ENCODE data around the gene CNBP.

The CNBP gene

DNA sequence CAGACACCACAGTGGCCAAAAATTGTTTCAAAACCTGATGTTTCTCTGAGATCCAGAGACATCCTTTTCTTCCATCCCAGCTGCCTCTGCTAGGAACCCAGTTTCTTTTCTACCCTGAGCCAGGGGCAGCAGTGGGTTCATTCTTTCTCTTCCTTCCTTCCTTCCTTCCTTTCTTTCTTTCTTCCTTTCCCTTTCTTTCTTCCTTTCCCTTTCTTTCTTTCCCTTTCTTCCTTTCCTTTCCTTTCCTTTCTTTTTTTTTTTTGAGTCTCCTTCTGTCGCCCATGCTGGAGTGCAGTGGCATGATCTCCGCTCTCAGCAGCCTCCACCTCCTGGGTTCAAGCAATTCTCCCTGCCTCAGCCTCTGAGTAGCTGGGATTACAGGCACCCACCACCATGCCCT is 35.0 kb upstream of the CNBP start:
- Histone ChIP-seq H3K9me2 (replicated peaks; ENCODE audit: low read depth, low read length) (no peaks in the 10 kb centered on the region), H3K27me3 (ENCODE audit: insufficient read depth, low read length, poor library complexity, severe bottlenecking) (no peaks in the 10 kb centered on the region), H3K9ac (ENCODE audit: low read depth, low read length, poor library complexity, severe bottlenecking) (no peak overlapping the region), H3K36me3 (ENCODE audit: insufficient read depth, low read length) (no peaks in the 10 kb centered on the region), H3F3A (ENCODE audit: low read depth) (no peaks in the 10 kb centered on the region; the same call in 1 of the 2 replicates), H3K4me2 (ENCODE audit: low read depth, low read length, poor library complexity, severe bottlenecking) (no peak overlapping the region), H3K4me1 (ENCODE audit: insufficient read depth, low read length, poor library complexity, severe bottlenecking) (no peaks in the 10 kb centered on the region), H3K79me2 (ENCODE audit: insufficient read depth, low read length) (no peaks in the 10 kb centered on the region), H2AFZ (ENCODE audit: low read length) (no peak overlapping the region), H3K9me3 (ENCODE audit: insufficient read depth, low read depth, low read length) (no peaks in the 10 kb centered on the region), H4K20me1 (ENCODE audit: insufficient read depth, low read length, poor library complexity, severe bottlenecking) (no peaks in the 10 kb centered on the region), H3K4me3 (ENCODE audit: low read length, poor library complexity, severe bottlenecking) (no peak overlapping the region)
- TF ChIP-seq, protein P1, sequence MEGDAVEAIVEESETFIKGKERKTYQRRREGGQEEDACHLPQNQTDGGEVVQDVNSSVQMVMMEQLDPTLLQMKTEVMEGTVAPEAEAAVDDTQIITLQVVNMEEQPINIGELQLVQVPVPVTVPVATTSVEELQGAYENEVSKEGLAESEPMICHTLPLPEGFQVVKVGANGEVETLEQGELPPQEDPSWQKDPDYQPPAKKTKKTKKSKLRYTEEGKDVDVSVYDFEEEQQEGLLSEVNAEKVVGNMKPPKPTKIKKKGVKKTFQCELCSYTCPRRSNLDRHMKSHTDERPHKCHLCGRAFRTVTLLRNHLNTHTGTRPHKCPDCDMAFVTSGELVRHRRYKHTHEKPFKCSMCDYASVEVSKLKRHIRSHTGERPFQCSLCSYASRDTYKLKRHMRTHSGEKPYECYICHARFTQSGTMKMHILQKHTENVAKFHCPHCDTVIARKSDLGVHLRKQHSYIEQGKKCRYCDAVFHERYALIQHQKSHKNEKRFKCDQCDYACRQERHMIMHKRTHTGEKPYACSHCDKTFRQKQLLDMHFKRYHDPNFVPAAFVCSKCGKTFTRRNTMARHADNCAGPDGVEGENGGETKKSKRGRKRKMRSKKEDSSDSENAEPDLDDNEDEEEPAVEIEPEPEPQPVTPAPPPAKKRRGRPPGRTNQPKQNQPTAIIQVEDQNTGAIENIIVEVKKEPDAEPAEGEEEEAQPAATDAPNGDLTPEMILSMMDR (conservative IDR thresholded peaks at IDR 0.05; ENCODE audit: low read length): no peak
- no peak for TF ChIP-seq EZH2phosphoT487 (IDR thresholded peaks at IDR 0.05; ENCODE audit: borderline replicate concordance)

- H3K4me3 ChIP-seq (ENCODE audit: low read length, poor library complexity, severe bottlenecking): no peak overlapping the region
- H3K9me3 ChIP-seq (ENCODE audit: insufficient read depth, low read depth, low read length): no peaks in the 10 kb centered on the region
- H3K36me3 ChIP-seq (ENCODE audit: insufficient read depth, low read length): no peaks in the 10 kb centered on the region
- H3K4me1 ChIP-seq (ENCODE audit: insufficient read depth, low read length, poor library complexity, severe bottlenecking): no peaks in the 10 kb centered on the region
- no peaks in the 10 kb centered on the region for H3K79me2 ChIP-seq (ENCODE audit: insufficient read depth, low read length)
- no peak overlapping the region for H3K4me2 ChIP-seq (ENCODE audit: low read depth, low read length, poor library complexity, severe bottlenecking)
- H4K20me1 ChIP-seq (ENCODE audit: insufficient read depth, low read length, poor library complexity, severe bottlenecking): no peaks in the 10 kb centered on the region
- H3K27me3 ChIP-seq (ENCODE audit: insufficient read depth, low read length, poor library complexity, severe bottlenecking): no peaks in the 10 kb centered on the region
- H2AFZ ChIP-seq (ENCODE audit: low read length): no peak overlapping the region
- H3K9me2 ChIP-seq (replicated peaks; ENCODE audit: low read depth, low read length): no peaks in the 10 kb centered on the region
- H3K9ac ChIP-seq (ENCODE audit: low read depth, low read length, poor library complexity, severe bottlenecking): no peak overlapping the region
- TF ChIP-seq EZH2phosphoT487 (IDR thresholded peaks at IDR 0.05; ENCODE audit: borderline replicate concordance): no peak
- TF ChIP-seq, protein P1 (conservative IDR thresholded peaks at IDR 0.05; ENCODE audit: low read length): no peak
- H3F3A ChIP-seq (ENCODE audit: low read depth): no peaks in the 10 kb centered on the region
Measured at GRCh38 chr3:129213238-129213637, 29.5 kb upstream of the CNBP start.

GRCh38 chr3:129211772-129212171 is 28.1 kb upstream of the CNBP start:
- Histone ChIP-seq H3K9me2 (replicated peaks; ENCODE audit: low read depth, low read length) (no peaks in the 10 kb centered on the region), H3K79me2 (ENCODE audit: insufficient read depth, low read length) (no peaks in the 10 kb centered on the region), H3K4me3 (ENCODE audit: low read length, poor library complexity, severe bottlenecking) (no peak overlapping the region), H4K20me1 (ENCODE audit: insufficient read depth, low read length, poor library complexity, severe bottlenecking) (no peaks in the 10 kb centered on the region), H3K9ac (ENCODE audit: low read depth, low read length, poor library complexity, severe bottlenecking) (no peak overlapping the region), H3K27me3 (ENCODE audit: insufficient read depth, low read length, poor library complexity, severe bottlenecking) (no peaks in the 10 kb centered on the region), H3K4me2 (ENCODE audit: low read depth, low read length, poor library complexity, severe bottlenecking) (no peak overlapping the region), H2AFZ (ENCODE audit: low read length) (no peak overlapping the region), H3K4me1 (ENCODE audit: insufficient read depth, low read length, poor library complexity, severe bottlenecking) (no peaks in the 10 kb centered on the region), H3K36me3 (ENCODE audit: insufficient read depth, low read length) (no peaks in the 10 kb centered on the region), H3F3A (ENCODE audit: low read depth) (no peaks in the 10 kb centered on the region), H3K9me3 (ENCODE audit: insufficient read depth, low read depth, low read length) (no peaks in the 10 kb centered on the region)
- TF ChIP-seq EZH2phosphoT487 (IDR thresholded peaks at IDR 0.05; ENCODE audit: borderline replicate concordance): no peak
- TF ChIP-seq, protein P1 (conservative IDR thresholded peaks at IDR 0.05; ENCODE audit: low read length): no peak

All from Loucy (cell line).